Mesodermal cell (in vitro differentiated cells): Measurements from ENCODE around the gene SPCS2. TPM values are rescaled to one million over a fixed set of nuclear protein-coding genes. Genes with fewer than 3 reads are reported as not detected.

Experiments used
- H3K27ac ChIP-seq: 2 replicates; pipeline ENCODE4 v1.7.0; 2013; ENCODE audit warnings: mild to moderate bottlenecking, low read depth, low read length, moderate library complexity; ENCODE audit not compliant: severe bottlenecking
- H3K36me3 ChIP-seq: 2 replicates; pipeline ENCODE4 v1.7.1; 2013; ENCODE audit warnings: mild to moderate bottlenecking, low read length, moderate library complexity; ENCODE audit not compliant: control insufficient read depth, insufficient read depth
- H3K4me1 ChIP-seq: one replicate; pipeline ENCODE4 v1.7.1; 2013; ENCODE audit warnings: mild to moderate bottlenecking, low read length; ENCODE audit not compliant: insufficient read depth, control insufficient read depth, poor library complexity, severe bottlenecking
- H3K4me3 ChIP-seq: 2 replicates; pipeline ENCODE4 v1.7.0; 2013; ENCODE audit warnings: low read length, control low read depth, mild to moderate bottlenecking; ENCODE audit not compliant: insufficient read depth, poor library complexity, severe bottlenecking; ENCODE audit errors: extremely low read depth
- H3K9me3 ChIP-seq: 2 replicates; pipeline ENCODE4 v1.7.1; 2013; ENCODE audit warnings: mild to moderate bottlenecking, low read length, moderate library complexity; ENCODE audit not compliant: control insufficient read depth
- WGBS, 2 experiments: methylation state at CpG; one replicate each; pipeline ENCODE4 v1.1.5; 2013; ENCODE audit warnings: missing lambda C conversion rate in 2 of 2; ENCODE audit not compliant: insufficient coverage in 2 of 2; 5-methylcytosine and 5-hydroxymethylcytosine counted together
- polyA plus RNA-seq, 2 experiments: library from polyadenylated mRNA; stranded (reverse); fragments of 50-300 nt; gene quantifications; one replicate each; pipeline ENCODE4 v1.2.3, GENCODE V29; 2013

The SPCS2 gene
- polyA plus RNA-seq (2013, experiment 1 of 2), result 149 TPM
- 162 TPM for polyA plus RNA-seq (2013, experiment 2 of 2)

DNA sequence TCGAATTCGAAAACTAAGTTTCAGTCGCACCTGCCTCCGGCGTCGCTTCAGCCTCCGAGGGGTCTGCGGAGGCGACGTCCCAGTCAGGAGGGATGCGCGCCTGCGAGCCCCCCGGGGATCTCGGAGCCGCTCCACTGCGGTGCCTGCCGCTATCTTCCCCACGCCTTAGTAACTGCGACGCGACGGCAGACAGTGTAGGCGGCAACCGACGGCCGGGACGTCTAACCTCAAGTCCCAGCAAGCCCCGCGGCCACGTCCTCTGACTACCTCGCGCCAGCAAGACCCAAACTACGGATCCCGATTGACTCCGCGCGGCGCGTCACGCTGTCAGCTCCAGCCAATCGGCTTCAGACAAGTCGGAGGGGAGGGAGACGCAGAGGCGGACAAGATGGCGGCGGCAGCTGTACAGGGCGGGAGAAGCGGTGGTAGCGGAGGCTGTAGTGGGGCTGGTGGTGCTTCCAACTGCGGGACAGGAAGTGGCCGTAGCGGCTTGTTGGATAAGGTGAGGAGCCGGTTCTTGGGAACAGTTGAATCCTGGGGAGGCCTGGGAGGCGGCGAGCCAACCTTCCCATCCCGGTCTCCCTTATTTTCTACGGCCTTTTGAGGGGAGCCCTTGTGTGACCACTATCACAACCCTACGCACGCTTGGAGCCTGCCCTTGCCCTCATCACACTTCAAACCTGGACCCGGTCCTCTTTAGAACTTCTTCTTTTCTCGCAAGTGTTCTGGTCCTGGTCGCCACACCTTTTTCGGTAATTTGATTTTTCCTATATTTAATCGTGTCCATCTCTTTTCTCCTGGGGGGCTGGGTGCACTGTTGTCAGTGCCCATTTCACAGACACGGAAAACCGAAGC is at the start of gene SPCS2, which contains the start of gene XRRA1:
SPCS2 (plus strand) TSS at position 369 of the 855 bp plus-strand sequence; CDS start at position 389, 20 bp downstream.
XRRA1 (minus strand) TSS at position 194 of the 855 bp plus-strand sequence. CDS start 8,213 bp downstream, outside the sequence.
- Histone ChIP-seq H3K4me1 (peaks cover 5% of the 10 kb centered on the region), H3K4me3 (peak within 1 kb of the TSS; percentile 98), H3K36me3 (peaks cover 29% of the 10 kb centered on the region), H3K9me3 (no peaks in the 10 kb centered on the region), H3K27ac (peak within 1 kb of the TSS; percentile 76)
- 0 to 1% methylated on average over 36 to 48 of the region's 67 CpGs for WGBS, 2 experiments

- H3K9me3 ChIP-seq, result peaks cover 15% of the 10 kb centered on the region
- 94% methylated on average over 3 of the region's 4 CpGs; no CpG with 5 or more reads in 1 of the 2 experiments for WGBS, 2 experiments
- H3K4me3 ChIP-seq, result no peak overlapping the region
- no peak overlapping the region for H3K27ac ChIP-seq
- H3K36me3 ChIP-seq, result peaks cover 25% of the 10 kb centered on the region
- H3K4me1 ChIP-seq, result no peaks in the 10 kb centered on the region
Observed at GRCh38 chr11:74902342-74902741, 46.7 kb upstream of the SPCS2 start.

DNA sequence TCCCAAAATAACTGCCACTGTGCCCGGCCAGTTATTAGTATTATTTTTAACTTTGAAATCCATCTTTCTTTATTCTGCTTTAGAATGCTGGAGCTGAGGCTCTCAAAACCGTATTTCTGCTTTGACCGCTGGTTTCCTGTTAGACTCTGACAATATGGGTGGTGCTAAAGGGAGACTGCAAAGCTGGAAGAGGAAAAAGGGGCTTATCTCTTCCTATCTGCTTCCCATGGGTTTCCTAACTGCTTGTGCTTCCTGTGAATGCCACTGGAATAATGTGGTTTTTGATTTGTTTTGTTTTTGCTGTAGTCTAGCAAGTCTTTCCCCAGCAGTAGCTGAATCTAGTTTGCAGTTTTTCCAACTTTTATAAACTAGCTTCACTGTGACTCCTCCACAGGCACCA is 43.7 kb upstream of the SPCS2 start:
- Histone ChIP-seq H3K4me1 (no peaks in the 10 kb centered on the region), H3K27ac (peak overlapping the region; percentile 45), H3K9me3 (peaks cover 15% of the 10 kb centered on the region), H3K4me3 (no peak overlapping the region), H3K36me3 (peaks cover 49% of the 10 kb centered on the region)
- WGBS, 2 experiments, result 92% methylated on average over 2 of the region's 3 CpGs; no CpG with 5 or more reads in 1 of the 2 experiments

DNA sequence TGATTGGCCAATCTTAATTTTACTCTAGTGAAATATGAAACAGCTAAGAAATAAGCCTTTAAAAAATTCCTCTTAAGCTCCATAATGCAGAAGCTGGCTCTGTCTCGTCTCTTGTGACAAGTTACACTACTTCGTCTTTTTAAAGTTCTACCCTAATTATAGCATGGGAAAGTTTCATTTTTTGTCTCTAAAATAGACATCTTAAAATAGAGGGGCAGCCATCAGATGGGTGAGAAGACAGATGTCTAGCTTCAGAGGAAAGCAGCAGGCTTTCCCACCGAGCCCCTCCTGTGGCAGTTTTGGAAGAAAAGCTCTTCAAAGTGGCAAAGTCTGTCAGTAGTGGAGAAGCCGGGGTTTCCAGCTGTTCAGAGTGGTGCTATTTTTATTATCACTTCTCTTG is 39.7 kb upstream of the SPCS2 start:
- WGBS, 2 experiments, result 75 to 100% methylated on average over 1 of the region's 4 CpGs
- Histone ChIP-seq H3K9me3 (no peaks in the 10 kb centered on the region), H3K4me3 (no peak overlapping the region), H3K36me3 (peaks cover 56% of the 10 kb centered on the region), H3K4me1 (peaks cover 2% of the 10 kb centered on the region), H3K27ac (no peak overlapping the region)

DNA sequence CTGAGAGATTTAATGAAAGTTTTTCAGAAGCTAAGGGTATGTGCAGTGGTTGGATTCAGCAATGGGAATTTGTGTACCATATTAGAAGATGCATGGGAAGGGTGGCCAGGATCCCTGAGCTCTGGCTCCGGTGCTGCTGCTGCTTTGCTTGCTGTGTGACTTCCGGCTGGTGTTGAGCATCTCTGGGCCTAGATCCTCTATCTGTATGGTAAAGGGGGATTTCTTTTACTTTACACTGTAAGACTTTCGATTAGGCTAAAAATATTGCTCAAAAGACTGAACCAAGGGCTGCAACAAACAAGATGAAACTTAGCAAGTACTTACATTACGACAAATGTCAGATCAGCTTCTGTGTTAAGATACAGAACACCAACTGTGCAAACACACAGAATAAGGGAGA is 39.3 kb upstream of the SPCS2 start:
- WGBS, 2 experiments, result 89% methylated on average over 2 of the region's 4 CpGs; no CpG with 5 or more reads in 1 of the 2 experiments

DNA sequence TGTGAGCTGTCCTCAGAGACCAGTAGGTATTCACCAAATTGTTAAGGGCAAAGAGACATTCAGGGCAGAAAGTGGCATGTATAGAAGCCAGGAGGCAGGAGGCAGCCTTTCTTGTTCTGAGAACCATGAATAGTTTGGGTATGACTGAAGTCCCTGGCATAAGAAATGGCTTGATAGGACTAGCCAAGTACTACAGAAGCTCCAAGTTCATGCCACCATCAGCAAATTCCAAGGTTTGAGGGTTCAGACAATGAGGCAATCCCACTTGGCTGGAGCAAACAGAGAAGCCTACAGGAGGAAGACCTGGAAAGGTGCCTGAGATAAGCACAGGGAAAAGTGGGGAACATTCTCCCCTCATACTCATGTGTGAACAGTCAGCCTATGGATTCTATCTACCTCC is 25.9 kb upstream of the SPCS2 start:
- Histone ChIP-seq H3K27ac (no peak overlapping the region), H3K36me3 (peaks cover 25% of the 10 kb centered on the region), H3K4me3 (no peak overlapping the region), H3K9me3 (no peaks in the 10 kb centered on the region), H3K4me1 (no peaks in the 10 kb centered on the region)

More for the DNA sequence above, 39.3 kb upstream of the SPCS2 start:
- H3K36me3 ChIP-seq, result peaks cover 56% of the 10 kb centered on the region
- H3K4me3 ChIP-seq, result no peak overlapping the region
- peaks cover 2% of the 10 kb centered on the region for H3K4me1 ChIP-seq
- no peaks in the 10 kb centered on the region for H3K9me3 ChIP-seq
- no peak overlapping the region for H3K27ac ChIP-seq

DNA sequence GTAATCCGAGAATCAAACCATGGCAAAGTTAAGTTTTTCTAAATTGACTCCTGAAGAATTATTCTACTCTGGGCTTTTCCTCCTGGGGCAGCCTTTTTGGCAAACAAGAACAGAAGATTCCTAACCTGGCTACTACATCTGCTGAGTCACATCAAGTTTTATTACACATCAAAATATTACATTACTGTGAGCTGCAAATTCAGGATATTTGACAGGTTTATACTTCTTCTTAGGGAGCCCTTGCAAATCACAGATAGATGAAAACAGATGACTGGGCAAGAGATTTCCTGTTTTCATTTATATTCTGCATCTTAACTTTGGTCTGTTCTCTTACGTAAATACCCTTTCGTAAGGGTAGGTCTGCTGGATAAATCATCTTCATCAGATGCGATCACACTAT is 23.8 kb upstream of the SPCS2 start:
- Histone ChIP-seq H3K36me3 (peaks cover 12% of the 10 kb centered on the region), H3K27ac (no peak overlapping the region), H3K4me3 (no peak overlapping the region), H3K9me3 (no peaks in the 10 kb centered on the region), H3K4me1 (no peaks in the 10 kb centered on the region)
- 100% methylated on average over 1 to 4 of the region's 4 CpGs for WGBS, 2 experiments

GRCh38 chr11:74926304-74927030 is 22.6 kb upstream of the SPCS2 start:
- 92 to 94% methylated on average over 5 to 6 of the region's 8 CpGs for WGBS, 2 experiments
- Histone ChIP-seq H3K36me3 (peaks cover 8% of the 10 kb centered on the region), H3K27ac (no peak overlapping the region), H3K9me3 (no peaks in the 10 kb centered on the region), H3K4me1 (no peaks in the 10 kb centered on the region), H3K4me3 (no peak overlapping the region)

DNA sequence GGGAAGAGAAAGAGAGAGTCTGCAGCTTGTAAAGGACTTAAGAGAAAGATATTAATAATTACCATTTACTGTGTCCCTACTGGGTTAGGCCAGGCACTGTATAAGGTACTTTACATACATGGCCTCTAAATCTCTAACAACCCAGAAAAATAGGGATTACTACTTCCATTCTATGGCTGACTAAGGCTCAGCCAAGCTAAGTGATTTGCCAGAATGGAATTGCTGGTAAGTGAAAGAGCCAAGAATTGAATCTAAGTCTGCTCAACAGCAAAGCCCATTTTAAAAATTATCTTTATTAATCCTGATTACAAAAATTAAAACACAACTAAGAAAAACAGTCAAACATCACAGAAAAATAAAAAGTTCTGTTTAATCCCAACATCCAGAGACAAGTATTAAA is 21.6 kb upstream of the SPCS2 start:
- Histone ChIP-seq H3K36me3 (peaks cover 8% of the 10 kb centered on the region), H3K4me3 (no peak overlapping the region), H3K27ac (no peak overlapping the region), H3K9me3 (no peaks in the 10 kb centered on the region), H3K4me1 (no peaks in the 10 kb centered on the region)

DNA sequence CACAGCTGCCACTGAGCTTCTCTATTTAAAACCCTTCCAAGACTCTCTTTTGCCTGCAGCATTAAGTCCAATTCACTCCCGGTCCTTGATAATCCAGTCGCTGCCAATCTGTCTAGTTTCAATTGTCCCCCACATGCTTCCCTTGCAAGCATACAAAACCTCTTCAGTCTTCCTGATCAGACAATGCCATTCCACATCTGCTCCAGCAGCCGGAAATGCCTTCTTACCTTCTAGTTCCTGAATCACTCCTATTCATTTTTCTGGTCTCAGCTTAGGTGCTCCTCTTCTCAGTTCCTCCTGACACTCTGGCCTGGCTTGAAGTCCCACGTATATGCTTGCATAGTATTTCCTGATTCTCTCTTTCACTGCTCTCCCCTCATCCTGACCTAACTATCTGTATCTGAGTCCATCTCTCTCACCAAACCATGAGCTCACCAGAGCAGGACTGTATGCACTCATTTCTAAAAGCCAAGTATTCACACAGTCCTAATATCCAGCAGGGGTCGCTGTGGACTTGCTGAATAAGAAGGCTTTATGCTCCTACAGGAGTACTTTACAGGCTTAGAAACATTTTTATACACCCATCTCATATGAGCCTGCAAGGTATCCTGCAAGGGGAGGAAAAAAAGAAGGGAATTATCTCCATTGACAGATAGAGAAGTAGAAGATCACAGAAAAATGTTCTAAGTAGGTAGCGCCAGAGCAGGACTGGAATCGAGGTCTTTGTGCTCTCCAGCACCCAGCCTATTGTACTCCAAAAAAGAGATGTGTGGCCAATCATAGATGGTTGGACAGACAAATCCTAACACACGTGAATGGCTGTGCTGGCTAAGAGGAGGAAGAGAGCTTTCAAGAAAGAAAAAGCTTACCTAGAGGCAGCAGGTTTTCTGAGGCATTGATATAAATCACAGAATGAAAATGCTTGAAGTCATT is 19.4 kb upstream of the SPCS2 start:
- Histone ChIP-seq H3K36me3 (peaks cover 14% of the 10 kb centered on the region), H3K4me3 (no peak overlapping the region), H3K4me1 (peaks cover 5% of the 10 kb centered on the region), H3K27ac (no peak overlapping the region), H3K9me3 (no peaks in the 10 kb centered on the region)
- WGBS, 2 experiments, result 75 to 89% methylated on average over 6 to 7 of the region's 8 CpGs
